GM03348 (cell line): ENCODE results near the gene SPRED2.
A peak's percentile ranks its signal among the peaks of the same experiment; 100 is the strongest.

Experiments
- DNase-seq: peaks from one replicate; pipeline ENCODE4 v3.0.0; 2012; ENCODE audit warnings: low spot score

SPRED2 gene

DNA sequence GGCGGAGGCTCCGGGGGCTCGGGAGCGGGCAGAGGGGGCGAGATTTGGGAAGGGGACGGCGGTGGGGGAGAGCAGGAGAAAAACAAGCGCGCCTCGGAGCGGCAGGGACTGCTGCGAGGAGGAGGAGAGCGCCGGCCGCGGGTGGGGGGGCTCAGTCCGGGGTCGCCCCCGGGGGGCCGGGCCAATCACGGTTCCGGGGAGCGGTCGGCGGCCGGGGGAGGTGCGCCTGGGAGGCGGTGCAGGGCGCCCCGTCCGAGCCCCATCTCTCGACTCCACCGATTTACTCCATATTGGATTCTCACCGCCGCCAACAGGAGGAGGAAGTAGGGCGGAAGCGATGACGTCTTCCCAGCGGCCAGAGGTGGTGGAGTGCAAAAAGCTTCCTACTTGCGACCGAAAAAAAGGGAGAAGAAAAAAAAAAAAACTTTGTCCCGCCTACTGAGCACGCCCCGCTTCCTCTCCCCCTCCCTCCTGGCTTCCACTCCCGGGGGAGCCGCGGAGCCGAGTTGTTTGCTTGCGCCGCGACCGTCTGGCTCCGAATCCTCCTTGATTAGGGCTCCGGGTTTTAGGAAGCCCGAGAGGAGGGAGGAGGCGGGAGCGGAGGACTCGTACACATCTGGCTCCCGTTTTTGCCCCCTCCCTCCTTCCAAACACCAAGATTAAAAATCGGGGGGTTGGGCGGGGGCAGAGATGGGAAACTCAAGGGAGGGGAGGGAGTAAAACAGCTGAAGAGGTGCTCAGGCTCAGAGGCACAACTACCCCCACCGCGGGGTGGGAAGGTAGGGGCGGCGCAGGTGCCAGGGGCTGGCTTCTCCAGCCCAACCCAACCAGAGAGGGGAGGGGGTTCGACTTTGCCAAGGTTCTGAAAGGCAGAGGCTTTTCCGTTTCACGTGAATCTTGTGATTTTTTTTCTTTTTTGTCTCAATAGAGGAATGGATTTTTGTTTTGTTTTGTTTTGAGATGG lies at the start of gene SPRED2:
Gene SPRED2, minus strand, starts transcription at position 373 of the 964 bp plus-strand sequence. CDS start 612 bp downstream, outside the sequence.
- peak; percentile 95 for DNase-seq

DNA sequence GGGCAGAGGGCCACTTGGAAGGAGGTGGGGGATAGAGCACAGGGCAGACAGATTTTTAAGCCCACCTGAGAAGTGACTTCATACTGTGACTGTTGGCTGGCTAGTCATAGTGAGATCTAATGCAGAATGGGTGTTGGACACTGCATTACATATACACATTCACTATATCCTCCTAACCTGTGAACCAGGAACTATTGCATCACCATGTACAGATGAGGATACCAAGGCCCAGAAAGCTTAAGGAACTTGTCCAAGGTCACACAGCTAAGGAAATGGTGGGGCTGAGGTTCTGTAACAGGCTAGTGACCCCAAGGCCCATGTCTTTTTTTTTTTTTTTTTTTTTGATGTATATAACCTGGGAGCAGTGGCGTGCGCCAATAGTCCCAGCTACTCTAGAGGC lies 49.6 kb upstream of the SPRED2 start:
- no peak for DNase-seq

DNA sequence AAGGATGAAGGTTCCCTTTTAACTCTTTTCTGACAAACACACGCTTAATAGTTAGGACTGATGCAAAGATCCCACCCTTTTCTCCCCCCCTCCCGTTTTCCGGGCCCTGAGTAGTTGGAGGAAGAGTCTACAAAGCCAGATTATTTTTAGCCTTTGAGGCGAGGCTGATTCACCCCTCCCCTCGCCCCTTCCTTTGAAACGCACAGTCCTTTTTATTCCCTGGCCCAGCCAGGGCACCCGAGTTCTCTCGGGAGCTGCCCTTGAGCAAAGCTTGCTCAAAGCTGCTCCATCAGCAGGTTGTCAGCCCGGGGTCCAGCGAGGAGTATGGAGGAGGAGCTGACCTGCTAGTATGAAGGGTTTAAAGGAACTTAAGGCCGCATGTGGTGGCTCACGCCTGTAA lies 47.1 kb upstream of the SPRED2 start:
- no peak for DNase-seq

DNA sequence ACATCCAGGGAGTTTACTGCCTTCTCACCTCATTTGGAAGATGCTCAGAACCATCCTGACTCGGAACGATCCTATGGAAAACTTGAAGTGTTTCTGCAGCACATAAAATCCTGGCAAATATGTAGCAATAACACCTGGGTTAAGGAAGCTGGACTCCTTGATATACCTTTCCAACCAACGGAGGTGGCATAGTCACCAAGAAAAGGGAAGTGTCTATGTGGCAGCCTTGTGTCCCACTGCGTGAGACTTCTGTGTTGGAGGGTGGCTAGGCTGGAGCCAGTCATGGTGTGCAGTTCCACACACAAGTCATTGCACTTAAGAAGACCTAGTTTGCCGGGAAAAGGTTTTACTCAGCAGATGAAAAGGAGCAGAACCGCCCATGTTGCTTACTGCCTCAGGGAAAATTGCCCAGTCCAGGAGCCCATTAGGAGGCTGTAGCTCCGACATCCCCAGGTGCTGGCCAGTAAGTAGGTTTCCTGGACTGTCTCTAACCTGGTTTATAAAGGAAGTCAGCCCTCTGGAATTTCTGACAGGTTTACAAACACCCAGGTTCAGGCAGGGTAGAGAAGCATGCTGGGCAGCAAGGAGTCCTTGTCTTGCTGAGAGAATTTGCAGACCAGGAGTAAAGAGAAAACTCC lies 46.2 kb upstream of the SPRED2 start:
- no peak for DNase-seq

- DNase-seq = no peak
Observed at GRCh38 chr2:65477590-65477989, 45.2 kb upstream of the SPRED2 start.

DNA sequence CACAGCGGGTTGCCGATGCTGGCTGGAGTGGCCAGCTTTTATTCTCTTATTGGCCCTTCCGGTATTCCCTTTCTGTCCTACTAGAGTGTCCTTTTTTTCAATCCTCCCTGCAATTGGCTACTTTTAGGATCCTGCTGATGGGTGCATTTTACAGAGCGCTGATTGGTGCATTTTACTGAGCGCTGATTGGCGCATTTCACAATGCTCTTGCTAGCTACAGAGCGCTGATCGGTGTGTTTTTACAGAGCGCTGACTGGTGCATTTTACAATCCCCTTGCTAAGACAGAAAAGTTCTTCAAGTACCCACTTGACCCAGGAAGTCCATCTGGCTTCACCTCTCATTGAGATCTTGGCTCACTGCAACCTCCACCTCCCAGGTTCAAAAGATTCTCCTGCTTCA lies 44.4 kb upstream of the SPRED2 start:
- no peak for DNase-seq

- DNase-seq = no peak
Observed at GRCh38 chr2:65475000-65475399, 42.6 kb upstream of the SPRED2 start.

- DNase-seq = no peak
Observed at GRCh38 chr2:65473045-65473444, 40.6 kb upstream of the SPRED2 start.

- DNase-seq = no peak
Observed at GRCh38 chr2:65471409-65471808, 39.0 kb upstream of the SPRED2 start.

DNA sequence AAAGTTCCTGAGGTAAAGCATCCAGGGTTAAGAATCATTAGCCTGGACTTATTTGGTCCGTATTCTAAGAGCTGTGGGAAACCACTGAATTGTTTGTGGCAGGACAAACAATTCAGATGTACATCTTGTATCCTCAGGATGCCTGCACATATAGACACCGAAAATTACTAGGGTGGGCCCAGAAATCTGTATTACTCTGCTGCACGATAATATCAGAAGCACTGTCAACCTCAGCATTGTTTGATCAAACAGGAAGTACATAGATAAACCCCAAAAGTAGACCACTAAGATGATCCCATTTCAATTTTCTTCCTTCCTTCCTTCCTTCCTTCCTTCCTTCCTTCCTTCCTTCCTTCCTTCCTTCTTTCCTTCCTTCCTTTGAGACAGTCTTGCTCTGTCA lies 34.2 kb upstream of the SPRED2 start:
- DNase-seq = no peak

DNA sequence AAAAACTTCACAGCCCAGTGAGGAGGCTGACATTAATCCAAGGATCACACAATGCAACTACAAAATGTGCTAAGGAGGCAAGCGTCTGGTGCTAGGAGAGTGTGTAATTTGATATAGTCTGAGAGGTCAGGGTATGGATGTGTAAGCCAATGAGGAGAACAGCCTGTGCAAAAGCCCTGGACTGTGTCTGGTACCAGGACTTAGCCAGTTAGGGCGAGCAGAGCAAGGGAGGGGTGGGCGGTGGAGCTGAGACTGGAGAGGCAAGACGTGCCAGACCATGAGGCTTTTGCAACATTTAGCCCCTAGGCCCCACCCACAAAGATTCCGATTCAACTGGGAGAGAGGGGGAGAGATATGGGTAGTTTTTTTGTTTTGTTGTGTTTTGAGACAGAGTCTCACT lies 33.5 kb upstream of the SPRED2 start:
- DNase-seq = no peak

DNA sequence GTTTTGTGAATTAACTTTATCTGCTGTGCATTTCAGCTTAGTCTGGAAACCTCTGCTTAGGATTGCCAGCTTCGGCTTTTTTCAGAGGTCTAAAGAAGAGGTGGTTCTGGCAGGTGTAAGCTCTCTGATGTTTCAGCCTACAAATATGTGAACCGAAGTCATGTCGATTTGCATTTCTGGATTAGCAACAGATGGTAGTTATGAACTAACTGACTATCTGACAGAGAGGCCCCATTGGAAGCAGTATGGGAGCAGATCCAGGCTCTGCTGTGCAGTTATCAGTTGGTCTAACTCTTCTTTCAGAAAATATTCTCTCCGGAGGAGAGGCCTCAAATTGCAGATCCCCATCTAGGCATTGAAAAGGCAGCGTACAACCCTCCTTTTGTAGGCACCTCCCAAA lies 32.7 kb upstream of the SPRED2 start:
- DNase-seq = peak; percentile 49

DNA sequence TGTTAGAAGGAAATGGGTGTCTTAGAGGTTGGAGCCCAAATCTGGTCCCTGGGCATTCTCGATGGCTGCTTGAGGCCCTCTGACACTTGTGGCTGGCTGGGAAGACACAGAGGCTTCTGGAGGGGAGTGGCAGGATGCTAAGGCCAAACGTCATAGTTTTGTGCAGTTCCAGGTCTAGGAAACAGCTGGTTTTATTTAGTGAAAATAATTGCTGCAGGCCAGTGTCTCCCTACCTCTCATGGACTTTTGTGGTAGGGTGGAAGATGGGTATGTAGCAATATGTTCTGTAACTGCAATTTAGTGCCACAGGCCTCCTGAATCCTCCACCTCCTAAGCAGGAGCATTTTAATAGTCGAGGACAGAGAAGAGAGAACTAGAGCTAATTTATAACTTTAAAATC lies 32.2 kb upstream of the SPRED2 start:
- peak; percentile 75 for DNase-seq

DNA sequence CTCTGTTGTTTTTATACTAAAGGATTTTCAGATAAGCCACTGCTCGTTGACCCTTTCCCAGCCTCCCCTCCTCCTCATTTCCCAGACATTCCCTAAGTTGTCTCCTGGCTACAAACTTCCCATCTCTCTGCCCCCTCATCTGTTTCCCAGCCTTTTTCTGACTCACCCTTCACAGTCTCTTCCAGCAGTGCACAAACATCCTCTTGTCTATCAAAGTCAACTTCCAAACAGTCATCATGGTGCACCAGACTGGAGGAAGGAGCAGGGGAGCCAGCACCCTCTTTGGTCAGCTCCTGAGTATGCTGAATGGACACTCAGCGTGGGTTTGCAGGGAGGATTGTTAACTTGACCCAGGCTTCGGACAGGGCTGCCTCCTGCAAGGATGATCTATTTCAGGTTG lies 26.6 kb upstream of the SPRED2 start:
- DNase-seq = no peak

DNA sequence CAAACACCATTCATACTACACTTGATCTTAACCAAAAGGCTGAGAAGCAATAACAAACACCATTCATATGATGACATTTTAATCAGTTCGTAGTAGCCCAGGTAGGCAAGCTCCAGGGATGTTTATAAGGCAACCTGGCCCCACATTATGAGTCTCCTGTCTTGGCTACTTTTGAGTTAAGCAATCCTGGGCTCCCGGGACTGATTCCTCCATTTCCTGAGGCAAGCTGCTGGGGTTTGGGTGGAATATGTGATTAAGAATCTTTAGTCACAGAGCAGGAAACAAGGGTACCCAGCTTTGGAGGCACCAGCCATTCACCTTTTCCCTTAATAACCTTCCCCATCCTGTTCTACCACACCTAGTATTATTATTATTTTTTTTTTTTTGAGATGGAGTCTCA lies 24.5 kb upstream of the SPRED2 start:
- no peak for DNase-seq

- DNase-seq = peak; percentile 39
Observed at GRCh38 chr2:65456064-65456463, 23.7 kb upstream of the SPRED2 start.

DNA sequence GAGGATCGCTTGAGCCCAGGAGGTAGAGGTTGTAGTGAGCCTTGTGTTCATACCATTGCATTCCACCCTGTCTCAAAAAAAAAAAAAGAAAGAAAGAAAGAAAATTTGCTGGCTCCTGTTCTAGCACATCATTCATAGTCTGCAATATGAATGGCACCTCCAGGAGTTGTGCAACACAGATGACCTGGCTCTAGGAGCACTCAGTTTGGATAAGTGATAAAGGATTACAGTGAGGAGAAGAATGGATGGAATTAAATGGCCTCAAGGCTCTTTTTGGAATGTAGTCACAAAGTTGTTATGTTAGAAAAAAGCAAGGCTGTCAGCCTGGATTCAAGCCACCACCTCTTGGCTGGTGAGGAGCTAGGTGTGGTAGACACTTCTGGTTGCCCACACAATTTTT lies 21.5 kb upstream of the SPRED2 start:
- peak; percentile 47 for DNase-seq

DNA sequence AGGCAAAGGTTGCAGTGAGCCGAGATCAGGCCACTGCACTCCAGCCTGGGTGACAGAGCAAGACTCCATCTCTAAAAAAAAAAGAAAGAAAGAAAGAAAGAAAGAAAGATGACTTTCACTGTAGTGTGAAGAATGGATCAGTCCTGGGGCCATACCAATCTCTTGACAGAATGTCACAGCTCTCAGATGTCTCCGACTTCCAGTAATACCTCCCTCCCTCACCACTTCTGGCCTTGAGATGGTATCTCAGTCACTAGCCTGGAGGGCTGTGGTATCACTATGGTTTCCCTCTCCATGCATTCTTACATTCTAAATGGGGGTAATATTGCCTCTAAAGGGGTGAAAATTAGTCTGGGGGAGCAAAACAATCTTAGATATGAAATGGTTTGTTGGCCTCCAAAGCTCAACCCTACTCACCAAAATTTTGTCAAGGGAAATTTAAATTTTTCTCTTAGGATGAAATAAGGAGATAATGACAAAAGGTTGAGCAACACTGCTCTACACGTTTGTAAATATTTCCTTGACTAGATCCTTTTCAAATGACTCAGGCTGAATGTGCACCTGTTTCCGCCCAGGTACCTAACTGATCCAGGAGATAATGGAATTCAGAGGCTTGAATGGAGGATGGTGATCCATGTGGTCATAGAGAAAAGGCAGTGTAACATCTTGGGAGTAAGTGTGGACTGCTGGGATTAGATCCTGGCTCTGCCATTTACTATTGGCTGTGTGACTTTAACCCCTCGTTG lies 19.9 kb upstream of the SPRED2 start:
- no peak for DNase-seq

GRCh38 chr2:65450810-65451209 lies 18.4 kb upstream of the SPRED2 start:
- no peak for DNase-seq

GRCh38 chr2:65450393-65450792 lies 18.0 kb upstream of the SPRED2 start:
- no peak for DNase-seq

DNA sequence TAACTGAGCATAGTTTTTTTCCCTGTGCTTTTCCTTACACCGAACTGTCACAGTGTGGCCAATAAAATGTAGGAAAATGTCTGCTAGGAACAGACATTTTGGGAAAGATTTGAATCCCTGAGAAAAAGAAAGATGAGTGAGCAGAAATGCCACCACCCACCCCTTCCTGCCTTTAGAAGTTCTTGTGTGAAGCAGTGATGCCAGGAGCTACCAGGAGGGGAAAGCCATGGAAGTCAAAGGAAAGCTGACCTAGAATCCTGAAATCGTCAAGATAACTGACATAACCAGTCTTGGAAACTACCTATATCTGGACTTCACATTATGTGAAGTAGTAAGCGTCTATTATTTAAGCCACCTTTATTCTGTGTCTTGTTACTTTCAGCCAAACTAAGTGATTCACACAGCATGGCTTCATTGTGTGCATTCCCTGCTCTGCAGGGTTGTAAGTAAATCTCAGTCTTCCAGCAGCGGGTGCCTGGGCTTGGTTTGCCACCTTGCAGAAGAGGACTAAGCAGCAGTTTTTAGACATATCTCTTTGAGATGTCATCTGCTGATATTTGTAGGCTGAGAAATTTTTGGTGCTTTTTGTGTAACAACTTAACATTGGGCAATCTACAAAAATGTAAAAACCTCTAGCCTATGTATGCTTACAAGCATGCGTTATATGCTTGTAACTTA lies 11.2 kb upstream of the SPRED2 start:
- DNase-seq = peak; percentile 12

- DNase-seq = no peak
Observed at GRCh38 chr2:65442420-65443020, 10.1 kb upstream of the SPRED2 start.
